HepG2 (cell line): ENCODE results near the gene BCL2L11. TPM values are rescaled to one million over a fixed set of nuclear protein-coding genes. Genes with fewer than 3 reads are reported as not detected.

Experiments used
- ATAC-seq: fragments of 200-7000 bp; cut with Tn5 transposase; 3 replicates; pipeline ENCODE4 v1.9.1; 2020; ENCODE audit warnings: mild to moderate bottlenecking, moderate library complexity
- BruUV-seq: library from RNA; stranded (reverse); fragments of 400-500 nt; replicated peaks from 2 replicates; lab custom pipeline; 2021; lab: Mats Ljungman, UMichigan
- CTCF ChIA-PET: fragments of 300-600 bp; formaldehyde crosslinking; extraction: SDS; loops from one replicate; lab custom pipeline; 2021; ENCODE audit warnings: low total read pairs, inconsistent platforms, low intra/inter-chr PET ratio; lab: Yijun Ruan, JAX
- POLR2A ChIA-PET: fragments of 350-600 bp; sonication (Branson Sonifier 250); formaldehyde crosslinking; loops from one replicate; lab custom pipeline; 2020; ENCODE audit warnings: antibody characterized with exemption, inconsistent platforms; lab: Yijun Ruan, JAX
- DNase-seq: peaks from one replicate; pipeline ENCODE4 v3.0.0-alpha.2; 2015; ENCODE audit warnings: low spot score
- FAIRE-seq: peaks from 3 replicates; lab custom pipeline; 2011; peaks lifted over from hg19 to GRCh38; lab: Jason Lieb, UNC
- H2AFZ ChIP-seq: one replicate; pipeline ENCODE4 v1.6.1; 2011; ENCODE audit warnings: low read length, inconsistent platforms
- H3K27ac ChIP-seq: fragments of 300-600 bp; 3 replicates; pipeline ENCODE4 v1.8.0; 2011; ENCODE audit warnings: mixed run types, mild to moderate bottlenecking, mixed read lengths, low read length, inconsistent platforms; ENCODE audit not compliant: insufficient read depth; ENCODE audit errors: extremely low read length
- H3K27me3 ChIP-seq, 2 experiments: fragments of 200-600 bp in 1 of 2; 2 replicates in 1 of 2; 3 replicates in 1 of 2; pipeline versions ENCODE4 v1.6.0 to v1.8.0; 2011; ENCODE audit warnings: low read length in 2 of 2, mild to moderate bottlenecking in 2 of 2, moderate library complexity in 2 of 2, inconsistent platforms in 1 of 2; ENCODE audit not compliant: insufficient read depth in 2 of 2, control insufficient read depth in 1 of 2
- H3K36me3 ChIP-seq, 2 experiments: fragments of 200-600 bp in 1 of 2; replicated peaks in 1 of 2; 2 replicates in 1 of 2; 3 replicates in 1 of 2; pipeline versions ENCODE4 v1.5.1 to v1.8.0; 2011; ENCODE audit warnings: low read length in 2 of 2, inconsistent platforms in 1 of 2; ENCODE audit not compliant: insufficient read depth in 2 of 2, control insufficient read depth in 1 of 2
- H3K4me1 ChIP-seq: 2 replicates; pipeline ENCODE4 v1.5.1; 2012; ENCODE audit warnings: low read length, inconsistent platforms; ENCODE audit not compliant: insufficient read depth
- H3K4me2 ChIP-seq: 2 replicates; pipeline ENCODE4 v1.6.0; 2011; ENCODE audit warnings: low read depth, low read length, inconsistent platforms
- H3K4me3 ChIP-seq, 3 experiments: fragments of 200-600 bp in 1 of 3; sonication (generic), shearing (Covaris generic) in 1 of 3; replicated peaks in 1 of 3; 2 replicates each; pipeline ENCODE4 v1.5.1; 2011 to 2016; ENCODE audit warnings: low read length in 3 of 3, inconsistent platforms in 2 of 3, low read depth in 2 of 3, mild to moderate bottlenecking in 2 of 3, control low read depth in 1 of 3, mixed read lengths in 1 of 3; ENCODE audit not compliant: insufficient read depth in 1 of 3
- H3K79me2 ChIP-seq: one replicate; pipeline ENCODE4 v1.6.1; 2011; ENCODE audit warnings: low read length, inconsistent platforms; ENCODE audit not compliant: insufficient read depth
- H3K9ac ChIP-seq: 2 replicates; pipeline ENCODE4 v1.6.0; 2011; ENCODE audit warnings: mild to moderate bottlenecking, low read depth, low read length, inconsistent platforms; ENCODE audit not compliant: insufficient read depth
- H3K9me3 ChIP-seq: 2 replicates; pipeline ENCODE4 v1.5.1; 2012; ENCODE audit warnings: mild to moderate bottlenecking, low read length
- H4K20me1 ChIP-seq: 2 replicates; pipeline ENCODE4 v1.6.0; 2011; ENCODE audit warnings: inconsistent platforms, mild to moderate bottlenecking, low read length, moderate library complexity; ENCODE audit not compliant: insufficient read depth
- E2F2 ChIP-seq: sonication (generic); formaldehyde crosslinking; IDR thresholded peaks from 2 replicates; pipeline ENCODE4 v1.4.0; 2020; ENCODE audit warnings: missing genetic modification reagents, borderline replicate concordance
- GATAD2A ChIP-seq: IDR thresholded peaks from 2 replicates; pipeline ENCODE4 v1.6.1; 2016
- GTF2F1 ChIP-seq: fragments of 150-350 bp; IDR thresholded peaks from 2 replicates; pipeline ENCODE4 v1.6.1; 2014; ENCODE audit warnings: low read length
- HMGA1 ChIP-seq: sonication (generic); formaldehyde crosslinking; conservative IDR thresholded peaks from 2 replicates; pipeline ENCODE4 v1.4.0; 2020; ENCODE audit warnings: missing genetic modification reagents
- MIER2 ChIP-seq: IDR thresholded peaks from 2 replicates; pipeline ENCODE4 v1.6.1; 2016; ENCODE audit warnings: missing biosample characterization, missing genetic modification reagents
- MLLT10 ChIP-seq: sonication (generic); formaldehyde crosslinking; IDR thresholded peaks from 2 replicates; pipeline ENCODE4 v1.4.0; 2020; ENCODE audit warnings: missing genetic modification reagents
- MXD3 ChIP-seq: IDR thresholded peaks from 2 replicates; pipeline ENCODE4 v1.6.1; 2016; ENCODE audit warnings: mild to moderate bottlenecking, missing biosample characterization, missing genetic modification reagents
- MYC ChIP-seq: sonication (generic); formaldehyde crosslinking; IDR thresholded peaks from 2 replicates; pipeline ENCODE4 v1.9.0; 2021; ENCODE audit warnings: missing genetic modification reagents, borderline replicate concordance
- NFAT5 ChIP-seq: sonication (generic); formaldehyde crosslinking; IDR thresholded peaks from 2 replicates; pipeline ENCODE4 v1.4.0; 2020; ENCODE audit warnings: missing genetic modification reagents
- SIX1 ChIP-seq: sonication (generic); formaldehyde crosslinking; IDR thresholded peaks from 2 replicates; pipeline ENCODE4 v1.4.0; 2020; ENCODE audit warnings: missing genetic modification reagents, borderline replicate concordance
- SMC3 ChIP-seq: IDR thresholded peaks from 2 replicates; pipeline ENCODE4 v1.6.1; 2011; ENCODE audit warnings: low read length, improper control_type of control experiment
- ZBED4 ChIP-seq: sonication (generic); formaldehyde crosslinking; IDR thresholded peaks from 2 replicates; pipeline ENCODE4 v1.4.0; 2020; ENCODE audit warnings: missing genetic modification reagents, borderline replicate concordance
- ZNF296 ChIP-seq: sonication (generic); formaldehyde crosslinking; conservative IDR thresholded peaks from 2 replicates; pipeline ENCODE4 v1.5.0; 2020; ENCODE audit warnings: mild to moderate bottlenecking, missing genetic modification reagents
- WGBS: methylation state at CpG from one replicate; pipeline ENCODE4 v1.1.6; 2017; ENCODE audit warnings: low lambda C conversion rate; 5-methylcytosine and 5-hydroxymethylcytosine counted together
- in situ Hi-C: cut with HindIII; loops from 2 replicates; pipeline ENCODE4 v1.10.0; 2017; ENCODE audit warnings: low pct_unique_long_range_greater_than_20kb; ENCODE audit not compliant: extremely low pct_ligation_motif_present
- intact Hi-C: fragments of 100-400 bp; cut with micrococcal nuclease; formaldehyde crosslinking; loops from one replicate; pipeline ENCODE4 v1.10.0; 2022; ENCODE audit not compliant: unreplicated experiment
- polyA plus RNA-seq, 8 experiments: library from polyadenylated mRNA; depleted of rRNA in 3 of 8; stranded (reverse) in 7 of 8; unstranded in 1 of 8; fragments of >200 nt; fragmentation: Illumina TruSeq in 4 of 8; extraction: Trizol in 4 of 8; gene quantifications; 2 replicates each; pipeline versions ENCODE4 v1.2.1 to v1.2.3, GENCODE V29; 2011 to 2016; ENCODE audit warnings: low read depth in 4 of 8, missing spikeins in 1 of 8, mixed read lengths in 1 of 8; ENCODE audit not compliant: insufficient read depth in 1 of 8
- total RNA-seq, 5 experiments: library from RNA; depleted of rRNA; stranded (reverse); fragments of >200 nt; fragmentation: Illumina TruSeq; extraction: Trizol; gene quantifications; 2 replicates each; pipeline ENCODE4 v1.2.3, GENCODE V29; 2016; ENCODE audit warnings: low read depth in 1 of 5

The BCL2L11 gene
- total and polyA plus RNA-seq, 2 of the 13 experiments (the other 11 are each of a cell fraction or from before 2014, with no cell fraction given), result 6.1 to 9.7 TPM

- TF ChIP-seq E2F2 (CRISPR knock-in tag) (no peak), MXD3 (CRISPR knock-in tag) (no peak)
Observed at GRCh38 chr2:111135910-111136297, 15.2 kb downstream of the BCL2L11 start (continued).

GRCh38 chr2:111138839-111139238 lies 18.1 kb downstream of the BCL2L11 start:
- Histone ChIP-seq H3K27me3 (no peaks in the 10 kb centered on the region), H3K9me3 (no peaks in the 10 kb centered on the region), H2AFZ (no peak overlapping the region), H3K79me2 (peaks cover 67% of the 10 kb centered on the region), H4K20me1 (peaks cover 5% of the 10 kb centered on the region; the same call in 1 of the 2 replicates), H3K4me2 (no peak overlapping the region), H3K4me3 (no peak overlapping the region), H3K27ac (no peak overlapping the region), H3K9ac (no peak overlapping the region), H3K36me3 (peaks cover 13 to 62% of the 10 kb centered on the region in 2 experiments), H3K4me1 (peaks cover 27% of the 10 kb centered on the region)
- POLR2A ChIA-PET, result no interaction called here
- DNase-seq (no peak), FAIRE-seq (no peak), ATAC-seq (no peak)
- WGBS, result 97% methylated on average over 5 of the region's 5 CpGs
- no TSS peak for BruUV-seq
- intact Hi-C loops (no loop called here), in situ Hi-C loops (no loop called here)
- CTCF ChIA-PET, result no interaction called here
- TF ChIP-seq MLLT10 (no peak), ZNF296 (CRISPR knock-in tag) (no peak), GATAD2A (CRISPR knock-in tag) (no peak), SIX1 (CRISPR knock-in tag) (no peak), MIER2 (CRISPR knock-in tag) (no peak), GTF2F1 (no peak), MYC (no peak), NFAT5 (no peak), SMC3 (no peak), HMGA1 (CRISPR knock-in tag) (no peak), ZBED4 (CRISPR knock-in tag) (no peak)
